ENCODE results near the gene USP26.
"Not testable (repeated sequence)": the region's sequence is repeated elsewhere in the genome, so short reads cannot be mapped to it uniquely, and the experiment has no call there.

USP26 gene

GRCh38 chrX:133090236-133090809 is 6.6 kb downstream of the USP26 start:
- TF ChIP-seq POLR2A (IDR thresholded peaks at IDR 0.05; ENCODE audit: extremely low read depth, insufficient read length) (no peak), CTCF (IDR thresholded peaks at IDR 0.05; ENCODE audit: low read depth, low read length) (no peak), MYC (IDR thresholded peaks at IDR 0.05; ENCODE audit: low read depth, low read length) (no peak), MAX (IDR thresholded peaks at IDR 0.05; ENCODE audit: low read depth, low read length) (no peak)
- H3K4me3 ChIP-seq (ENCODE audit: low read depth, low read length) = no peak overlapping the region
- DNase-seq (ENCODE audit: low read depth) = no peak

GRCh38 chrX:133089411-133089810 is 7.5 kb downstream of the USP26 start:
- TF ChIP-seq MYC (IDR thresholded peaks at IDR 0.05; ENCODE audit: low read depth, low read length) (no peak), MAX (IDR thresholded peaks at IDR 0.05; ENCODE audit: low read depth, low read length) (no peak), POLR2A (IDR thresholded peaks at IDR 0.05; ENCODE audit: extremely low read depth, insufficient read length) (no peak), CTCF (IDR thresholded peaks at IDR 0.05; ENCODE audit: low read depth, low read length) (no peak)
- DNase-seq (ENCODE audit: low read depth) = no peak
- no peak overlapping the region for H3K4me3 ChIP-seq (ENCODE audit: low read depth, low read length)

- TF ChIP-seq CTCF (IDR thresholded peaks at IDR 0.05; ENCODE audit: low read depth, low read length) = no peak
- TF ChIP-seq MYC (IDR thresholded peaks at IDR 0.05; ENCODE audit: low read depth, low read length) = no peak
- TF ChIP-seq MAX (IDR thresholded peaks at IDR 0.05; ENCODE audit: low read depth, low read length) = no peak
- TF ChIP-seq POLR2A (IDR thresholded peaks at IDR 0.05; ENCODE audit: extremely low read depth, insufficient read length) = no peak
- H3K4me3 ChIP-seq (ENCODE audit: low read depth, low read length) = no peak overlapping the region
- no peak for DNase-seq (ENCODE audit: low read depth)
These were observed 11.1 kb downstream of the USP26 start for GRCh38 chrX:133085785-133086184.

GRCh38 chrX:133085056-133085455 is 11.9 kb downstream of the USP26 start:
- not testable (repeated sequence) for H3K4me3 ChIP-seq (ENCODE audit: low read depth, low read length); DNase-seq (ENCODE audit: low read depth)

- TF ChIP-seq CTCF (IDR thresholded peaks at IDR 0.05; ENCODE audit: low read depth, low read length) = no peak
- no peak for DNase-seq (ENCODE audit: low read depth)
- H3K4me3 ChIP-seq (ENCODE audit: low read depth, low read length) = no peak overlapping the region
These were observed 13.0 kb downstream of the USP26 start for GRCh38 chrX:133083899-133084298.

- DNase-seq (ENCODE audit: low read depth) = no peak
- TF ChIP-seq MAX (IDR thresholded peaks at IDR 0.05; ENCODE audit: low read depth, low read length) (no peak), CTCF (IDR thresholded peaks at IDR 0.05; ENCODE audit: low read depth, low read length) (no peak), POLR2A (IDR thresholded peaks at IDR 0.05; ENCODE audit: extremely low read depth, insufficient read length) (no peak), MYC (IDR thresholded peaks at IDR 0.05; ENCODE audit: low read depth, low read length) (no peak)
- no peak overlapping the region for H3K4me3 ChIP-seq (ENCODE audit: low read depth, low read length)
These were observed 14.9 kb downstream of the USP26 start for GRCh38 chrX:133081990-133082389.

GRCh38 chrX:133077856-133078255 is 19.1 kb downstream of the USP26 start:
- not testable (repeated sequence) for H3K4me3 ChIP-seq (ENCODE audit: low read depth, low read length); DNase-seq (ENCODE audit: low read depth)

Data from NB4 (cell line).